ENCODE data around the gene USP35. TPM values are rescaled to one million over a fixed set of nuclear protein-coding genes. Genes with fewer than 3 reads are reported as not detected.

The USP35 gene
- total RNA-seq, 1 donor from 2014 or later: 7.1 TPM

GRCh38 chr11:78158987-78159652, 29.6 kb upstream of the USP35 start:
- Histone ChIP-seq H3K4me1 (no peaks in the 10 kb centered on the region), H3K27me3 (no peaks in the 10 kb centered on the region), H3K9me3 (no peaks in the 10 kb centered on the region), H3K27ac (peak overlapping the region; percentile 17), H3K36me3 (no peaks in the 10 kb centered on the region), H3K4me3 (no peak overlapping the region)
- intact Hi-C loops (cut with DNase I): no loop called here
- DNase-seq (no peak), ATAC-seq (no peak)
- no peak for TF ChIP-seq CTCF (IDR thresholded peaks at IDR 0.05)

DNA sequence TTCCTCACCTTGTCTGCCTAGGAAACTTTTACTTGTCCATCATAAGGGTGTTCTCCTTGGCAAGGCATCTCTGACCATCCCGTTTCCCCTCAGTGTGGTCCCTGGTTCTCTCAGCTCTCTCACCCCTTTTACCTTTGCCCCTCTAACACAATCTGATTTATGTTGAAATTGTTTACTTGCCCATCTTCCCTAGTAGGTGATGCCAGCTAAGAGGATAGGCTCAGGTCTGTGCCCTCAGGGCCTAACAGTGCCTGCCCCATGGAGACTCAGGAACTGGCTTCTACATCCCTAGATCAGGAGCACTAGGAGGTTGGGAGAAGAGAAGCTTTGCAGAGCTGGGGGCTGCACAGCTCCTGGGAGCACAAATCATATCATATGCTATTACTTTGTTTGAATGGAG, 28.2 kb upstream of the USP35 start:
- Histone ChIP-seq H3K27ac (no peak overlapping the region), H3K4me1 (no peaks in the 10 kb centered on the region), H3K9me3 (no peaks in the 10 kb centered on the region), H3K36me3 (no peaks in the 10 kb centered on the region), H3K27me3 (no peaks in the 10 kb centered on the region), H3K4me3 (no peak overlapping the region)
- no peak for DNase-seq
- no peak for TF ChIP-seq CTCF (IDR thresholded peaks at IDR 0.05)
- intact Hi-C loops (cut with DNase I): no loop called here
- ATAC-seq: no peak

DNA sequence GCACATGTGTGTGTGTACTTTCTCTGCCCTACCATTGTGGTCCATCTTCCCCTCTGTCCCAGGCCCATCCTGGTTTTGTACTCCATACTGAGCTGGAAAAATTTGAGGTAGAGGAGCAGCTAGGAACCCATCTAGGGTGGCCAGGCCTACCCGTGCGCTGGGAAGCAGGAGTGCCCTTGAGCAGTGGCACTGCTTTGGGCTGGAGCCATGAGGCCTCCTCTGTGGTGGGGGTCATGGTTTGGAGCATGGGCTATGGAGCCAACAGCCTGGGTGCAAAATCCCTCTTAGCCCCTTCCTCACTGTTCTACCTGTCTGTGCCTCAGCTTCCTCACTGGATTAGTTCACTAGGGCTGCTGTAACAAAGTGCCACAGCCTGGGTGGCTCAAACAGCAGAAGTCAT, 27.4 kb upstream of the USP35 start:
- no peaks in the 10 kb centered on the region for H3K4me1 ChIP-seq
- H3K4me3 ChIP-seq: no peak overlapping the region
- intact Hi-C loops (cut with DNase I): no loop called here
- H3K27me3 ChIP-seq: no peaks in the 10 kb centered on the region
- no peak overlapping the region for H3K27ac ChIP-seq
- DNase-seq: no peak
- no peak for TF ChIP-seq CTCF (IDR thresholded peaks at IDR 0.05)
- no peaks in the 10 kb centered on the region for H3K36me3 ChIP-seq
- H3K9me3 ChIP-seq: no peaks in the 10 kb centered on the region
- ATAC-seq: no peak

GRCh38 chr11:78161962-78162371, 26.8 kb upstream of the USP35 start:
- no peak for ATAC-seq
- H3K27me3 ChIP-seq: no peaks in the 10 kb centered on the region
- H3K9me3 ChIP-seq: no peaks in the 10 kb centered on the region
- no peak overlapping the region for H3K27ac ChIP-seq
- no peak for DNase-seq
- H3K4me3 ChIP-seq: no peak overlapping the region
- intact Hi-C loops (cut with DNase I): no loop called here
- no peaks in the 10 kb centered on the region for H3K36me3 ChIP-seq
- no peak for TF ChIP-seq CTCF (IDR thresholded peaks at IDR 0.05)
- no peaks in the 10 kb centered on the region for H3K4me1 ChIP-seq

- no peak for TF ChIP-seq CTCF (IDR thresholded peaks at IDR 0.05)
- intact Hi-C loops (cut with DNase I): no loop called here
- H3K27ac ChIP-seq: no peak overlapping the region
- no peaks in the 10 kb centered on the region for H3K27me3 ChIP-seq
- H3K4me3 ChIP-seq: no peak overlapping the region
- DNase-seq (no peak), ATAC-seq (no peak)
- peaks cover 10% of the 10 kb centered on the region for H3K4me1 ChIP-seq
- no peaks in the 10 kb centered on the region for H3K9me3 ChIP-seq
- H3K36me3 ChIP-seq: no peaks in the 10 kb centered on the region
These were observed 24.9 kb upstream of the USP35 start for GRCh38 chr11:78163828-78164227.

- TF ChIP-seq CTCF (IDR thresholded peaks at IDR 0.05): no peak
- intact Hi-C loops (cut with DNase I): no loop called here
- DNase-seq (no peak), ATAC-seq (no peak)
- H3K36me3 ChIP-seq: no peaks in the 10 kb centered on the region
- no peak overlapping the region for H3K27ac ChIP-seq
- no peaks in the 10 kb centered on the region for H3K27me3 ChIP-seq
- no peak overlapping the region for H3K4me3 ChIP-seq
- H3K4me1 ChIP-seq: peaks cover 11% of the 10 kb centered on the region
- no peaks in the 10 kb centered on the region for H3K9me3 ChIP-seq
These were observed 24.2 kb upstream of the USP35 start for GRCh38 chr11:78164471-78164870.
